ENCODE results near the gene LENG8.
A peak's percentile ranks its signal among the peaks of the same experiment; 100 is the strongest.
"Not testable (repeated sequence)": the region's sequence is repeated elsewhere in the genome, so short reads cannot be mapped to it uniquely, and the experiment has no call there.

LENG8 gene

DNA sequence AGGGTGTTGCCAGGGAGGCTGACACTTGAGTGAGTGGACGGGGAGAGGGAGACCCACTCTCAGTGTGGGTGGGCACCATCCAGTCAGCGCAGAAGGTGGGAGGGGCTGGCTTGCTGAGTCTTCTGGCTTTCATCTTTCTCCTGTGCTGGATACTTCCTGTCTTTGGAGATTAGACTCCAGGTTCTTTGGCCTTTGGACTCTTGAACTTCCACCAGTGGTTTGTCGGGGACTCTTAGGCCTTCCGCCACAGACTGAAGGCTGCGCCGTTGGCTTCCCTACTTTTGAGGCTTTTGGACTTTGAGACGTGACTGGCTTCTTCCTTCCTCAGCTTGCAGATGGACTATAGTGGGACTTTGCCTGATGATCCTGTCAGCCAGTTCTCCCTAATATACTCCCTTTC, 4.3 kb upstream of the LENG8 start:
- no peak for DNase-seq (ENCODE audit: low spot score)

DNA sequence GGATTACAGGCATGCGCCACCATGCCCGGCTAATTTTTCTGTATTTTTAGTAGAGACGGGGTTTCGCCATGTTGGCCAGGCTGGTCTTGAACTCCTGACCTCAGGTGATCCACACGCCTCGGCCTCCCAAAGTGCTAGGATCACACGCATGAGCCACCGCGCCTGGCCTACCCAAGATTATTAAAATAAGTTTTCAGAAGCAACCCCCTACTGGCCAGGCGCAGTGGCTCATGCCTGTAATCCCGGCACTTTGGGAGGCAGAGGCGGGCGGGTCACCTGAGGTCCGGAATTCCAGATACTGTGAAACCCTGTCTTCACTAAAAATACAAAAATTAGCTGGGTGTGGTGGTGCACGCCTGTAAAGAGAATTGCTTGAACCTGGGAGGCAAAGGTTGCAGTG, 2.6 kb upstream of the LENG8 start:
- not testable (repeated sequence) for DNase-seq (ENCODE audit: low spot score)

DNA sequence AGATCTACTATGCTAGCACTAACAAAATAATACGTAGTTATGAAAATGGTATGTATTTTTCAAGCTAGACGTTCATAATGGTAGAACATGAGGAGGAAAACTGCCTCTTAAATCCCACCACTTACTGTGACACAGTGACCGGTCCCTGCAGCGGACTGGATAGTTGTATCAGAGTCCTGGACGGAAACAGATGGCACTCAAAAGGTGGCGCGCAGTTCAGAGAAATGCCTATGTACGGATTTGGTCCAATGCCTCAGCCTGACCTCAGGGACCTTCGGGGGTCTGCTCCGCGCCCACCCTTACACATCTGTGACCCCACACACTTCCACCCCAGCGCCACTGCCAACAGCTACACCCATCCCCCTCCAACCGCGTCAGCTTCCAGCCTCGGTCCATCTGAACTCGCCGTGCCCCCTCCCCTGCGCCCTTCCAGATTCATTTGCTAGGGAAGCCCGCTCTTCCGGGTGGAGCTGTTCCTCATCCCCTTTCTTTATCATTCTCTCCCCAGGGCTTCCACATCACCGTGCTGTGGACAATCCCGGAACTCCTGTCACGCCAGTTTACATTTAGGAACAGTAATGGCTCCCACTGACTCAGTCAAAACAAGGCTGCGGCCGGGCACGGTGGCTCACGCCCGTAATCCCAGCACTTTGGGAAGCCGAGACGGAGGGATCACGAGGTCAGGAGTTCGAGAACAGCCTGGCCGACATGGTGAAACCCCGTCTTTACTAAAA, 792 bp upstream of the LENG8 start:
- DNase-seq (ENCODE audit: low spot score): peak; percentile 76

DNA sequence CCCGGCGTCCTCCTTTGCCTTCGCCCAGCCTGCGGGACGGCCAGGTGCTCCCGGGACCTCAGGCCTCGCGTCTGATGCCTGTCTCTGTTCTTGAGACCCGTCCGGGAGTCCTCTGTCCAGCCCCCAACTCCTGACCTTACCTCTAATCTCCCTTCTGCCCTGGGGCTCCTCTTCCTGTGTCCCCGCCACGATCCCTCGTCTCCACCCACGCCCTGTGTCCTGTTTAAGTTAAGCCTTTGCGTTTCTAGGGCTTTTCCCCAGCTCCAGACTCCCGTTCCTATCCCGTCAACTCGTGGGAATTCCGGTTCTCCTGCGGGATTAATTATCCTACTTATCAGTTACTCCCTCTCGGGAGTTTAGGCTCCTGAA, 686 bp downstream of the LENG8 start:
- no peak for DNase-seq (ENCODE audit: low spot score)

DNA sequence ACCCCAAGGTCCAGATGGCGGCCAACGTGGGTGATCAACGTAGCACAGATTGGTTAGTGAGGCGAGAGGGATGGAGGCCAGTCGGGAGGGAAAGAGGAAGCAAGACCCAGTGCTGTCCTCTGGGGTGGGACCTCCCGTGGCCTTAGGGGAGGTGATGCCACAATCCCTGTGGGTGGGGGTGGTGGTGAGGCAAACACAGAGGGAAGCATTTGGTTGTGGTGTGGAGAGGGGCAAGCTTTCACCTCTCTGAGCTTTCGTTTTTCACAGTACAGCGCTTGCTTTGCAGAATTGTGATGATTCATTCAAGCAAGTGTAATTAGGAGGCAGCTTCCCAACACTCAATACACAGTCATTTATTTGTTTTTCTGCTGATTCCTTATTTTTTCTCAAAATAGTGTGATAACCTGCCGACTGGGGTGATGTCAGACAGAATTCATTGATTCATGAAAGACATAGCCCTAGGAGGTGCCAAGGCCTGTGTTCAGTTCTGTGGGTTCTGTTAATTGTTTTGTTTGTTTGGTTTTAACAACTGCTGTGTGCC, 2.4 kb downstream of the LENG8 start:
- DNase-seq (ENCODE audit: low spot score): no peak

DNA sequence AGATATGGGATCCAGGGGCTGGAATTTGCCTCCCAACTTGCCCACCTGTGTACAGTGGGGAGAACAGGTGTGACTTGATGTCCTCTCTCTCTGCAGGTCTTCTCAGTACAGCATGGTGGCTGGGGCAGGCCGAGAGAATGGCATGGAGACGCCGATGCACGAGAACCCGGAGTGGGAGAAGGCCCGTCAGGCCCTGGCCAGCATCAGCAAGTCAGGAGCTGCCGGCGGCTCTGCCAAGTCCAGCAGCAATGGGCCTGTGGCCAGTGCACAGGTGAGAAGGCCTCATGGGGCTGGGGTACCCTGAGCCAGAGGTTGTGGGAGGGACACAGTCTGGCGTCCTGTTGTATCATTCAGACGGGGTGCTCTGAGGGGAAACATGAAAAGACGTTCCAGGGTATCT, 3.0 kb downstream of the LENG8 start:
- DNase-seq (ENCODE audit: low spot score): no peak

DNA sequence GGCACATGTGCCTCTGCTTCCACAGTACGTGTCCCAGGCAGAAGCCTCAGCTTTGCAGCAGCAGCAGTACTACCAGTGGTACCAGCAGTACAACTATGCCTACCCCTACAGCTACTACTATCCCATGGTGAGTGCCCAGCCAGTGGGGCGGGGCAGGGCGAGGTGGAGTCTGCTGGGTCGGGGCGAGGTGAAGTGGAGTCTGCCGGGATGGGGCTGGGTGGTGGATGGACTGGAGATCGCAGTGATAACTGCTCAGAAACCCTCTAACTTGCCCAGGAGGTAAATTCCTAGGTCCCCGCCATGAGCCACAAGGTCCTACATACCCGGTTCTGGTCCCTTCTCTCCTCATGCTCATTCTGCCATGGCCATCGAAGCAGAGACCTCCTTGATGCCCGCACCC, 3.6 kb downstream of the LENG8 start:
- no peak for DNase-seq (ENCODE audit: low spot score)

DNA sequence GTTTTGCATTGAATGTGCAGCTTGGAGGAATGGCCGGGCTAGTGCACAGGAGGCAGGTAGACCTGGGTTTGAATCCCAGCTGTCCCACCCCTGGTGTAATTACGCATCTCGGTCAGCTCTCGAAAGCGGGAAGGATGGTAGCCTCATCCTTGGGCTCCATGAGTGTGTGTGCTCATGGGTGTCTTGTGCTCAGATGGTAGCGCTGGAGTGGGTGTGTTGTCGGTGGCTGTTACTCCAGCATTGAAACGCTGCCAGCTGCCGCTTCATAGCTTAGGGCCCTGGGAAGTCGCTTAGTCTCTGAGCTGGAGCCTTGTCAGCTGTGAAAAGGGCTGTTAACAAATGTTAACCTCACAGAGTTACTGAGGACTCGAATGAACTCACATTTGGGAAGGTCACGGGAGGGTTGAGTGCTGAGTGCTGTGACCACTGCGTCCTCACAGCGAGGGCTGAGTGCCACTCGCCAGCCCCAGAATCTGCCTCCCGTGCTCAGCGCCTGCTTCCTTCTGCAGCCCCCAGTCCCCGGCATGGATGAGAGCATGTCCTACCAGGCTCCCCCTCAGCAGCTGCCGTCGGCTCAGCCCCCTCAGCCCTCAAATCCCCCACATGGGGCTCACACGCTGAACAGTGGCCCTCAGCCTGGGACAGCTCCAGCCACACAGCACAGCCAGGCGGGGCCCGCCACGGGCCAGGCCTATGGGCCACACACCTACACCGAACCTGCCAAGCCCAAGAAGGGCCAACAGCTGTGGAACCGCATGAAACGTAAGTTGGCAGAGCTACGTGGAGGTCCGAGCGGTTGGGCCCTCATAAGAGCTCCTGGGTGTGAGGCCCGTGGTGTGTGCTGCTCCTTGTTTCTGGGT, 5.2 kb downstream of the LENG8 start:
- DNase-seq (ENCODE audit: low spot score): no peak

DNA sequence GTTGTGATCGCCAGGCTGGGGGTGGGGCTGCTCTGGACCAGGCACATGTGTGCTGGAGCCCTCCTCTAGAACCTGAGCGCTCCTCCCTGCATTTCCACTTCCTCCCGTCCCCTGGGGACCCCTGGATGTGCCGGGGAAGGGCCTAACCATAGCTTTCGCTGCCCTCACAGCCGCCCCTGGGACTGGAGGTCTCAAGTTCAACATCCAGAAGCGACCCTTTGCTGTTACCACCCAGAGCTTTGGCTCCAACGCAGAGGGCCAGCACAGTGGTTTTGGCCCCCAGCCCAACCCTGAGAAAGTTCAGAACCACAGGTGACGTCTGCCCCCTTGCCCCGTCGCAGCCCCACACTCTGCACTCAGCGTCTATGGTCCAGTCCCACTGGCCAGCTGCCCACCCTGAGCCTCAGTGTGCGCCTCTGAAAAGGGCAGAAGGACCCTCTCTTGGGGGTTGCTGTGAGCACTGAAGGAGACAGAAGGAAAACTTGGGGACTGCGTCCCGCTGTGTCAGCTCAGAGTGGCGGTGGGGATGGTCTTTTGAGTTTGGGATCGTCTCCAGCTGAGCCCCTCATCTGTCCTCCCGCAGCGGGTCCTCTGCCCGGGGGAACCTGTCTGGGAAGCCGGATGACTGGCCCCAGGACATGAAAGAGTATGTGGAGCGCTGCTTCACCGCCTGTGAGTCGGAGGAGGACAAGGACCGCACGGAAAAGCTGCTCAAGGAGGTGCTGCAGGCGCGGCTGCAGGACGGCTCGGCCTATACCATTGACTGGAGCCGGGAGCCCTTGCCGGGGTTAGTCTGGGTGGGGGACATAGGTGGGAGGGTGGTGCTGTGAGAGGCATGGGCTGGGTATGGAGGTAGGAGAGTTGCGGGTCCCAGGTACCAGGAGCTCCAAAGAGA, 6.0 kb downstream of the LENG8 start:
- no peak for DNase-seq (ENCODE audit: low spot score)

DNA sequence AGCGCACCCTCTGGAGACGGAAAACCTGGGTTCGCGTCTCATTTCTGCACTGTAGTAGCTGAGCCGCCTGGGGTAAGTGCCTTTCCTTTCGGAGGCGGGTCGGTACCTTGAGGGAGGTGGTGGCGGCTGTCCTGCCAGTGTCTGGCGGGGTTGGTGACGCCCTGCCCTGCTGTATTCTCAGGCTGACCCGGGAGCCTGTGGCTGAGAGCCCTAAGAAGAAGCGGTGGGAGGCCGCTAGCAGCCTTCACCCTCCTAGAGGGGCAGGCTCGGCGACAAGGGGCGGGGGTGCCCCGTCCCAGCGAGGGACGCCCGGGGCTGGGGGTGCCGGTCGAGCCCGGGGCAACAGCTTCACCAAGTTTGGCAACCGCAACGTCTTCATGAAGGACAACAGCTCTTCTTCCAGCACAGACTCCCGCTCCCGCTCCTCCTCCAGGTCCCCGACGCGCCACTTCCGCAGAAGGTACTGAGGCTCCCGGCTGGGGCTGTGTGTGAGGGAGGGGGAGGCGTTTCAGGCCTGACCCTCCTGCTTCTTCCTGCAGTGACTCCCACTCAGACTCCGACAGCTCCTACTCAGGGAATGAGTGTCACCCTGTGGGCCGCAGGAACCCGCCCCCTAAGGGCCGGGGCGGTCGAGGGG, 6.9 kb downstream of the LENG8 start:
- DNase-seq (ENCODE audit: low spot score): no peak

DNA sequence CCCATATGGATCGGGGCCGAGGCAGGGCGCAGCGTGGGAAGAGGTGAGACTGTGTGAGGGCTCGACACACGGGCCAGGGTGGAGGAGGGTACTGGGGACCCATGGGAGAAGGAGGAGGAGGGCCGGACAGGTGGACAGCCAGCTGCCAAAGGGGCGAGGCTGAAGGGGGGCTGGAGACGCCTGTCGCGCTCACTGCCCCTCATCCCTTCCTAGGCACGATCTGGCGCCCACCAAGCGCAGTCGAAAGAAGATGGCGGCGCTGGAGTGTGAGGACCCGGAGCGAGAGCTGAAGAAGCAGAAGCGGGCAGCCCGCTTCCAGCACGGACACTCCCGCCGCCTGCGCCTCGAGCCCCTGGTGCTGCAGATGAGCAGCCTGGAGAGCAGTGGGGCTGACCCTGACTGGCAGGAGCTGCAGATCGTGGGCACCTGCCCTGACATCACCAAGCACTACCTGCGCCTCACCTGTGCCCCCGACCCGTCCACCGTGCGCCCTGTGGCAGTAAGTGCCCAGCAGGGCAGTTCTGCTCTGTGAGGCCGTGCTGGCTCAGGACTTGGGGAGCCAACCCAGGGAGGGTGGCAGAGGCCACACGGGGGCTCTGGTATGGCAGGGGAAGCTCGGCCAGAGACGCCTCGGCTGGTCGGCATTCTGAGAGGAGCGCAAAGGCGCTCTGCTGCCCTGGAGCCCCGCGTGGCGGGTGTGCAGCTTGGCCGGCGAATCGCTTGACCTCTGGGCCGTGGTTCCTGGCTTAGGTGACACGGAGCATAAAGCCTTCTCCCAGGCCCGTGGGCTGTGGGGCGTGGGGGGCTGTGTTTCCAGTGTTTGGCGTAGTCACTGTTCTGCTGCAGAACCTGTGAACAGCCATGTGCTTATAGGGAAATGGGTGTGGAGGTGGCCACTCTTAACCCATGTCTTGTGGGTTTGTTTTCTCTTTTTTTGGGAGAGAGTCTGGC, 7.7 kb downstream of the LENG8 start:
- DNase-seq (ENCODE audit: low spot score): no peak

DNA sequence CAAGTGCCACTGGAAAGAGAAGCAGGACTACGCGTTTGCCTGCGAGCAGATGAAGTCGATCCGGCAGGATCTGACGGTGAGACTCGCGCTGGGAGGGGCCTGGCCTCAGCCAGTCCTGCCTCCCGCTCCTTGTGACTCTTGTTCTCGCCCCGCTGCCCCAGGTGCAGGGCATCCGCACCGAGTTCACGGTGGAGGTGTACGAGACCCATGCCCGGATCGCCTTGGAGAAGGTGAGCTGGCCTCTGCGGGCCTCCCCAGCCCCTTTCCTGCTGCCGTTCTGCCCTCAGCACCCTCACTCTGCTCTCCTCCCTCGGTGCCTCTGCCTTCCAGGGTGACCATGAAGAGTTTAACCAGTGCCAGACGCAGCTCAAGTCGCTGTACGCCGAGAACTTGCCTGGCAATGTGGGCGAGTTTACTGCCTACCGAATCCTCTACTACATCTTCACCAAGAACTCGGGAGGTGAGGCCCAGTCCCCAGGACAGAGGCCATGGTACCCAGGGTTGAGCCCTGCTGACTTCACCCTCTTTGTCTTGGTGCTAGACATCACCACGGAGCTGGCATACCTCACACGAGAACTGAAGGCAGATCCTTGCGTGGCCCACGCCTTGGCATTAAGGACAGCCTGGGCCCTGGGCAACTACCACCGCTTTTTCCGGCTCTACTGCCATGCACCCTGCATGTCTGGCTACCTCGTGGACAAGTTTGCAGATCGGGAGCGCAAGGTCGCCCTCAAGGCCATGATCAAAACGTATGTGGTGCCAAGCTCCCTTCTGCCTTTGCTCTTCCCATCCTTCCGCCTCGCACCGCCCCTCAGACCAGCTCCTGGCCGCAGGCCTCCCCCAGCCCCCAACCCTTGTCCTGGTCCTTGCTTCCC, 9.0 kb downstream of the LENG8 start:
- no peak for DNase-seq (ENCODE audit: low spot score)

DNA sequence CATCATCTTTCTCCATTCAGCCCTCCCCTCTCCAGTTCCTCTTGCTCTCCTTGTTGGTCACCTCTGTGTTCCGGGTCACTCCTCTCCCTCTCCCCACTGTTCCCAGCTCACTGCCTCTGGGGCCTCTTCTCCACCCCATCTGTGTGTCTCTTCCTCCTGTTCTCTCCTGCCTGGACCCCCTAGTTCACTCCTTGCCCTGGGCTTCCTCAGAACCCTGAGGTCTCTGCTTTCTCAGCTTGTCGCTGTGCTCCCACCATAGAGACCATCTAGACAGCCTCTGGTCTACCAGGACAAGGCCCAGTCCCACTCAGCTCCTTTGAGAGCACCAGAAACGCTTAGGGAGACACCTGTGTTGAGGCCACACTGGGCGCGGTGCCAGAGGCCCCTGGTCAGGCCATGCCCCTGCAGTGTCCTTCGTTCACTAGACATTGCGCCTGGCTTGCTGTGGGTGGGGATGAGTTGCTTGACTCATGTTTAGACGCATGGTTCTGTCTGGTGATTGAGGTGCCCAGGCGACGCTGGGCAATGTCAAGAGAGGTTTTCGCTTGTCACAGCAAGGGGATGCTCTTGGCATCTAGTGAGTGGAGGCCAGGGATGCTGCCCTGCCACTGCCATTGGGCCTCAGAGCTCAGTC, 9.8 kb downstream of the LENG8 start:
- DNase-seq (ENCODE audit: low spot score): no peak

DNA sequence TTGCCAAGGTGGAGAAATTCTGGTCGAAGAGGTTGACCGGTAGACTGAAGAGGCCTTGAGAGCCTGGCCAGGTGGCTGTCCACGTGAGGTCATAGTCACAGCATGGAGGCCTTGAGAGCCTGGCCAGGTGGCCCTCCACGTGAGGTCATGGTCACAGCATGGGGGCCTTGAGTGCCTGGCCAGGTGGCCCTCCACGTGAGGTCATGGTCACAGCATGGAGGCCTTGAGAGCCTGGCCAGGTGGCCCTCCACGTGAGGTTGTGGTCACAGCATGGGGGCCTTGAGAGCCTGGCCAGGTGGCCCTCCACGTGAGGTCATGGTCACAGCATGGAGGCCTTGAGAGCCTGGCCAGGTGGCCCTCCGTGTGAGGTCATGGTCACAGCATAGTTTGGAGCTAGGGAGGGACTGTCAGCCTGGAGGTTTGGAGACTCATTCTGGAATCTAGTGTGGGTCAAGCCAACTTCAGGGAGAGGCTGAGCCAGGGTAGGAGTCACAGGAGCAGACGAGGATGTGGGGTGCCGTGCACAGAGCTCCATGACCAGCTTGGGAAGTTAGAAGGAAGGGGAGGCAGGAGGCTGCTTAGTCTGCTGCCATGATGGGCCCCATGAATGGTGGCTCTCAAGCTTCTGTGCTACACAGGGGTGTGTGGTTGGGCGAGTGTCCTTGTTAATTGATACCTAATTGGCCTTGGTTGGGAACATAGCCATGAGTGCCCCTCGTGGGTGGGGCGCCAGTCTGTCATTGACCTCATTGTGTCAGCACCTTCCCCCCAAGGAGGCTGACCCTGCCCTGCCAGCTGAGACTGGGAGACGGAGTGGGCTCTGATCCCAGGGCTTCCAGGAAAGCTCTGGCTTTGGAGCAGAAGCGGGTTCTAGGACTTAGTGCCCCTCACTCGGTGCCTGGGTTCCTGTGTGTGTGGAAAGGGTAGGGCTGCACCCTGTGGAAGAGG, 10.6 kb downstream of the LENG8 start:
- no peak for DNase-seq (ENCODE audit: low spot score)

DNA sequence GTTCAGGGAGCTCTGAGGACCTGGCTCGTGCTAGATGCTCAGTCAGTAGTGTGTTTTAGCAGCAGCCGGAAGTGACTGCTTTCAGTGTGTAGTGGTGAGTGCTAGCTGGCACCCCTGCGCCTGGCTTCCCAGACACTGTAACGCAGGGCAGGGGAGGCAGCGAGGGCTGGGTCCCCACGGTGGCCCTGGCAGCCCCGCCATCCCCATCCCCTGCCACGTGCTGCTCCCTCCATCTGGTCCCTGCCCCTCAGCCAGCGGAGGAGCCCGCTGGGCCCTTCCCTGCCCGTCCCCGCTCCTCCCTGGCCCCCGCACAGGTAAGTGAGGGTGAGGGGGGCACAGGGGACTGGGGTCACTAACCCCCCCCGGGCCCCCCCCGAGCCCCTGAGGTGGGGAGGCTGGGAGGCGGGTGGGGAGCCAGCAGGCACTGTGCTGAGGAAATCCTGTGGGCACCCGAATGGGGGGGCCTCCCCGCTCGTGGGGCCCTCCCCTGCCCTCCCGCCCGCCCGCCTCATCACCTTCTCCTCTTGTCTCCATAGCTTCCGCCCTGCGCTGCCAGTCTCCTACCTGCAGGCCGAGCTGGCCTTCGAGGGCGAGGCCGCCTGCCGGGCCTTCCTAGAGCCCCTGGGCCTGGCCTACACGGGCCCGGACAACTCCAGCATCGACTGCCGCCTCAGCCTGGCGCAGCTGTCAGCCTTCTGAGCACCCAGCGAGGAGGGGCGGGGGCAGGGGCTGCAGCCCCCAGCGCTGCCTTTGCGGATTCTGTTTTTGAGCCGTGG, 11.4 kb downstream of the LENG8 start:
- no peak for DNase-seq (ENCODE audit: low spot score)

DNA sequence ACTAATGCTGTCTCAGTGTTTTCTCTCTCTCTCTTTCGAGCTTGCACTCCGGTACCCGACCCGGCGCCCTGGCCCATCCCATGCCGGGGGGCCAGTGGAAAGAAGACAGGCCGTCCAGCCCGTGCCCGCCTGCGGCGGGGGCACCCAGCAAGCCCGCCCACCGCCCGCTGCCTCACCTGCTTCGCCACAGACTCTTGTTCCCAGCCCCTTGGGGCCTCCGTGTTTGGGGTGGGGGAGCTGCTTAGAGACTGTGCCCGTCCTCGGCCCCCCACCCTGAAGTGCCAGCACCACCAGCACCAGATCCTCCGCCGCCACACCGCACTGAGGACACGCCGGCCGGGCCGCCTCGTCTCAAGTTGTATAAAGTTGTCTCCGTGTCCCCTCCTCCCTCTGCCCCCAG, 12.2 kb downstream of the LENG8 start:
- DNase-seq (ENCODE audit: low spot score): no peak

DNA sequence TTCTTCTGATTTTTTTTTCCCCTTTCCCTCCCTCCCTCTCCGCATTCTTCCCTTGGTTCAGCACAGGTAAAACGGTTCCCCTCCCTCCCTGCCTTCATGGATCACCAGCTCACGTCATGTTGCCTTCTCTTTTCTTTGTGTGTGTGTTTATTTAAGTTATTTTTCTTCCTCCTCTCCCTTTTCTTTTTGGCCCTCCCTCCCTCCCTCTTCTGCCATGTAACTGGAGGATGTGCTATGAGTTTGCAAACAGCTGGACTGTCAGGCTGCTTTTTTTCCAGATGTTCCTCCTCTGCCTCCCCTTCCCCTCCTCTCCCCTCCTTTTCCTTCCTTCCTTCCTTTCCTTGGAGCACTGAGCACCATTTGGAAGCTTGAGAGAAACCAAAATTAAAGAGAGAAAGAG, 12.6 kb downstream of the LENG8 start:
- DNase-seq (ENCODE audit: low spot score): no peak

Data from left forelimb (tissue), 1 donor.